Measurements from ENCODE around the gene RASAL2. TPM values are rescaled to one million over a fixed set of nuclear protein-coding genes. Genes with fewer than 3 reads are reported as not detected.

The RASAL2 gene
- total and polyA plus RNA-seq, 2 experiments from 2014 or later = 16.0 to 42.2 TPM

DNA sequence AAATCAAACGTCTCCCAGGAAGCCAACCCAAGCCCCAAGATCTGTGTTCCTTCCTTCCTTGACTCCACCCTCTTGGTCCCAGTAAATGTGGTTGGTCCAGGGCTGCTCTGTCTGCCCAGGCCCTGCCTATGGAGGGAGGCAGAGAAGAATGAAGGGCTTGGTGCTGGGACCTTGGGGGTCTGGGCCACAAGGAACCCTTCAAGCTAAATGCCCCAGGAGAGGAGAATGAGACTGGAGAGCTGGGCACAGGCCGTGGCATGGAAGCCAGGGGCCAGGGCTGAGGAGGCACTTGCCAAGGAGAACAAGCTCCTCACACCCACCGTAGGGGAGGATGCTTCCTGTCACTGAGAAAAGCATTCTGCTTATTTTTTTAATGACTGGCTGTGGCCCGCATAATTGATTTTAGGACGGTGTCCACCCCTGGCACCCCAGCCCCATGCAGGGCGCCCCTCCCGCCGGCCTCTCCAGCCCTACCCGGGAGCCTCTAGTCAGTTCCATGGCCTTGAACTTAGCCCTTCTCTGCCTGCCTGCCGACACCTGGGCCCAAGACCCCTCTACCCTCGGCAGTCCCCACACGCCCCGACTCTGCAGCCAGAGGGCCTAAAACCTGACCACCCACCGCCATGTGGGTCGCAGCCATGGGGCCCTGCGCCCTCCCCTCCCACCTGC lies 402.0 kb downstream of the RASAL2 start:
- H4K20me1 ChIP-seq (replicated peaks; ENCODE audit: insufficient read depth) = no peaks in the 10 kb centered on the region
- no peak overlapping the region for H3K4me2 ChIP-seq
- no peak overlapping the region for H3K27ac ChIP-seq (ENCODE audit: low read depth)
- H3K9me3 Mint-ChIP-seq = no peaks in the 10 kb centered on the region; the same call in 1 of the 3 replicates
- DNase-seq (ENCODE audit: low spot score) (no peak), ATAC-seq (no peak; the same call in 2 of the 3 replicates)
- no peak overlapping the region for H3K4me3 ChIP-seq
- peaks cover 2% of the 10 kb centered on the region for H3K27me3 Mint-ChIP-seq (ENCODE audit: insufficient read depth, low read depth, poor library complexity)
- H3K4me1 ChIP-seq (ENCODE audit: insufficient read depth) = no peaks in the 10 kb centered on the region; the same call in 1 of the 2 replicates
- no peaks in the 10 kb centered on the region for H3K79me2 ChIP-seq (replicated peaks; ENCODE audit: insufficient read depth)
- H2AFZ ChIP-seq = peak overlapping the region; percentile 80; the same call in 1 of the 2 replicates
- no peak overlapping the region for H3K27ac Mint-ChIP-seq
- TF ChIP-seq ZNF114 (CRISPR knock-in tag; IDR thresholded peaks at IDR 0.05) = no peak
- TF ChIP-seq, protein P1, sequence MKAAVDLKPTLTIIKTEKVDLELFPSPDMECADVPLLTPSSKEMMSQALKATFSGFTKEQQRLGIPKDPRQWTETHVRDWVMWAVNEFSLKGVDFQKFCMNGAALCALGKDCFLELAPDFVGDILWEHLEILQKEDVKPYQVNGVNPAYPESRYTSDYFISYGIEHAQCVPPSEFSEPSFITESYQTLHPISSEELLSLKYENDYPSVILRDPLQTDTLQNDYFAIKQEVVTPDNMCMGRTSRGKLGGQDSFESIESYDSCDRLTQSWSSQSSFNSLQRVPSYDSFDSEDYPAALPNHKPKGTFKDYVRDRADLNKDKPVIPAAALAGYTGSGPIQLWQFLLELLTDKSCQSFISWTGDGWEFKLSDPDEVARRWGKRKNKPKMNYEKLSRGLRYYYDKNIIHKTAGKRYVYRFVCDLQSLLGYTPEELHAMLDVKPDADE (IDR thresholded peaks at IDR 0.05) = no peak
- TF ChIP-seq POLR2AphosphoS5 (IDR thresholded peaks at IDR 0.05; ENCODE audit: low read depth) = no peak
- TF ChIP-seq, protein P2, sequence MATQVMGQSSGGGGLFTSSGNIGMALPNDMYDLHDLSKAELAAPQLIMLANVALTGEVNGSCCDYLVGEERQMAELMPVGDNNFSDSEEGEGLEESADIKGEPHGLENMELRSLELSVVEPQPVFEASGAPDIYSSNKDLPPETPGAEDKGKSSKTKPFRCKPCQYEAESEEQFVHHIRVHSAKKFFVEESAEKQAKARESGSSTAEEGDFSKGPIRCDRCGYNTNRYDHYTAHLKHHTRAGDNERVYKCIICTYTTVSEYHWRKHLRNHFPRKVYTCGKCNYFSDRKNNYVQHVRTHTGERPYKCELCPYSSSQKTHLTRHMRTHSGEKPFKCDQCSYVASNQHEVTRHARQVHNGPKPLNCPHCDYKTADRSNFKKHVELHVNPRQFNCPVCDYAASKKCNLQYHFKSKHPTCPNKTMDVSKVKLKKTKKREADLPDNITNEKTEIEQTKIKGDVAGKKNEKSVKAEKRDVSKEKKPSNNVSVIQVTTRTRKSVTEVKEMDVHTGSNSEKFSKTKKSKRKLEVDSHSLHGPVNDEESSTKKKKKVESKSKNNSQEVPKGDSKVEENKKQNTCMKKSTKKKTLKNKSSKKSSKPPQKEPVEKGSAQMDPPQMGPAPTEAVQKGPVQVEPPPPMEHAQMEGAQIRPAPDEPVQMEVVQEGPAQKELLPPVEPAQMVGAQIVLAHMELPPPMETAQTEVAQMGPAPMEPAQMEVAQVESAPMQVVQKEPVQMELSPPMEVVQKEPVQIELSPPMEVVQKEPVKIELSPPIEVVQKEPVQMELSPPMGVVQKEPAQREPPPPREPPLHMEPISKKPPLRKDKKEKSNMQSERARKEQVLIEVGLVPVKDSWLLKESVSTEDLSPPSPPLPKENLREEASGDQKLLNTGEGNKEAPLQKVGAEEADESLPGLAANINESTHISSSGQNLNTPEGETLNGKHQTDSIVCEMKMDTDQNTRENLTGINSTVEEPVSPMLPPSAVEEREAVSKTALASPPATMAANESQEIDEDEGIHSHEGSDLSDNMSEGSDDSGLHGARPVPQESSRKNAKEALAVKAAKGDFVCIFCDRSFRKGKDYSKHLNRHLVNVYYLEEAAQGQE (IDR thresholded peaks at IDR 0.05; ENCODE audit: unreplicated experiment) = no peak
- TF ChIP-seq, protein P3, sequence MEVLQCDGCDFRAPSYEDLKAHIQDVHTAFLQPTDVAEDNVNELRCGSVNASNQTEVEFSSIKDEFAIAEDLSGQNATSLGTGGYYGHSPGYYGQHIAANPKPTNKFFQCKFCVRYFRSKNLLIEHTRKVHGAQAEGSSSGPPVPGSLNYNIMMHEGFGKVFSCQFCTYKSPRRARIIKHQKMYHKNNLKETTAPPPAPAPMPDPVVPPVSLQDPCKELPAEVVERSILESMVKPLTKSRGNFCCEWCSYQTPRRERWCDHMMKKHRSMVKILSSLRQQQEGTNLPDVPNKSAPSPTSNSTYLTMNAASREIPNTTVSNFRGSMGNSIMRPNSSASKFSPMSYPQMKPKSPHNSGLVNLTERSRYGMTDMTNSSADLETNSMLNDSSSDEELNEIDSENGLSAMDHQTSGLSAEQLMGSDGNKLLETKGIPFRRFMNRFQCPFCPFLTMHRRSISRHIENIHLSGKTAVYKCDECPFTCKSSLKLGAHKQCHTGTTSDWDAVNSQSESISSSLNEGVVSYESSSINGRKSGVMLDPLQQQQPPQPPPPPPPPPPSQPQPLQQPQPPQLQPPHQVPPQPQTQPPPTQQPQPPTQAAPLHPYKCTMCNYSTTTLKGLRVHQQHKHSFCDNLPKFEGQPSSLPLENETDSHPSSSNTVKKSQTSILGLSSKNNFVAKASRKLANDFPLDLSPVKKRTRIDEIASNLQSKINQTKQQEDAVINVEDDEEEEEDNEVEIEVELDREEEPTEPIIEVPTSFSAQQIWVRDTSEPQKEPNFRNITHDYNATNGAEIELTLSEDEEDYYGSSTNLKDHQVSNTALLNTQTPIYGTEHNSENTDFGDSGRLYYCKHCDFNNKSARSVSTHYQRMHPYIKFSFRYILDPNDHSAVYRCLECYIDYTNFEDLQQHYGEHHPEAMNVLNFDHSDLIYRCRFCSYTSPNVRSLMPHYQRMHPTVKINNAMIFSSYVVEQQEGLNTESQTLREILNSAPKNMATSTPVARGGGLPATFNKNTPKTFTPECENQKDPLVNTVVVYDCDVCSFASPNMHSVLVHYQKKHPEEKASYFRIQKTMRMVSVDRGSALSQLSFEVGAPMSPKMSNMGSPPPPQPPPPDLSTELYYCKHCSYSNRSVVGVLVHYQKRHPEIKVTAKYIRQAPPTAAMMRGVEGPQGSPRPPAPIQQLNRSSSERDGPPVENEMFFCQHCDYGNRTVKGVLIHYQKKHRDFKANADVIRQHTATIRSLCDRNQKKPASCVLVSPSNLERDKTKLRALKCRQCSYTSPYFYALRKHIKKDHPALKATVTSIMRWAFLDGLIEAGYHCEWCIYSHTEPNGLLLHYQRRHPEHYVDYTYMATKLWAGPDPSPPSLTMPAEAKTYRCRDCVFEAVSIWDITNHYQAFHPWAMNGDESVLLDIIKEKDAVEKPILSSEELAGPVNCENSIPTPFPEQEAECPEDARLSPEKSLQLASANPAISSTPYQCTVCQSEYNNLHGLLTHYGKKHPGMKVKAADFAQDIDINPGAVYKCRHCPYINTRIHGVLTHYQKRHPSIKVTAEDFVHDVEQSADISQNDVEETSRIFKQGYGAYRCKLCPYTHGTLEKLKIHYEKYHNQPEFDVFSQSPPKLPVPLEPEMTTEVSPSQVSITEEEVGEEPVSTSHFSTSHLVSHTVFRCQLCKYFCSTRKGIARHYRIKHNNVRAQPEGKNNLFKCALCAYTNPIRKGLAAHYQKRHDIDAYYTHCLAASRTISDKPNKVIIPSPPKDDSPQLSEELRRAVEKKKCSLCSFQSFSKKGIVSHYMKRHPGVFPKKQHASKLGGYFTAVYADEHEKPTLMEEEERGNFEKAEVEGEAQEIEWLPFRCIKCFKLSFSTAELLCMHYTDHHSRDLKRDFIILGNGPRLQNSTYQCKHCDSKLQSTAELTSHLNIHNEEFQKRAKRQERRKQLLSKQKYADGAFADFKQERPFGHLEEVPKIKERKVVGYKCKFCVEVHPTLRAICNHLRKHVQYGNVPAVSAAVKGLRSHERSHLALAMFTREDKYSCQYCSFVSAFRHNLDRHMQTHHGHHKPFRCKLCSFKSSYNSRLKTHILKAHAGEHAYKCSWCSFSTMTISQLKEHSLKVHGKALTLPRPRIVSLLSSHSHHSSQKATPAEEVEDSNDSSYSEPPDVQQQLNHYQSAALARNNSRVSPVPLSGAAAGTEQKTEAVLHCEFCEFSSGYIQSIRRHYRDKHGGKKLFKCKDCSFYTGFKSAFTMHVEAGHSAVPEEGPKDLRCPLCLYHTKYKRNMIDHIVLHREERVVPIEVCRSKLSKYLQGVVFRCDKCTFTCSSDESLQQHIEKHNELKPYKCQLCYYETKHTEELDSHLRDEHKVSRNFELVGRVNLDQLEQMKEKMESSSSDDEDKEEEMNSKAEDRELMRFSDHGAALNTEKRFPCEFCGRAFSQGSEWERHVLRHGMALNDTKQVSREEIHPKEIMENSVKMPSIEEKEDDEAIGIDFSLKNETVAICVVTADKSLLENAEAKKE (CRISPR knock-in tag; IDR thresholded peaks at IDR 0.05) = no peak
- no peak for TF ChIP-seq EZH2 (IDR thresholded peaks at IDR 0.05; ENCODE audit: low read depth, unreplicated experiment)
- TF ChIP-seq, protein P4, sequence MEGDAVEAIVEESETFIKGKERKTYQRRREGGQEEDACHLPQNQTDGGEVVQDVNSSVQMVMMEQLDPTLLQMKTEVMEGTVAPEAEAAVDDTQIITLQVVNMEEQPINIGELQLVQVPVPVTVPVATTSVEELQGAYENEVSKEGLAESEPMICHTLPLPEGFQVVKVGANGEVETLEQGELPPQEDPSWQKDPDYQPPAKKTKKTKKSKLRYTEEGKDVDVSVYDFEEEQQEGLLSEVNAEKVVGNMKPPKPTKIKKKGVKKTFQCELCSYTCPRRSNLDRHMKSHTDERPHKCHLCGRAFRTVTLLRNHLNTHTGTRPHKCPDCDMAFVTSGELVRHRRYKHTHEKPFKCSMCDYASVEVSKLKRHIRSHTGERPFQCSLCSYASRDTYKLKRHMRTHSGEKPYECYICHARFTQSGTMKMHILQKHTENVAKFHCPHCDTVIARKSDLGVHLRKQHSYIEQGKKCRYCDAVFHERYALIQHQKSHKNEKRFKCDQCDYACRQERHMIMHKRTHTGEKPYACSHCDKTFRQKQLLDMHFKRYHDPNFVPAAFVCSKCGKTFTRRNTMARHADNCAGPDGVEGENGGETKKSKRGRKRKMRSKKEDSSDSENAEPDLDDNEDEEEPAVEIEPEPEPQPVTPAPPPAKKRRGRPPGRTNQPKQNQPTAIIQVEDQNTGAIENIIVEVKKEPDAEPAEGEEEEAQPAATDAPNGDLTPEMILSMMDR (conservative IDR thresholded peaks at IDR 0.05; ENCODE audit: low read depth in 2 of 2) = no peak
- H3K36me3 Mint-ChIP-seq (ENCODE audit: low read depth) = no peaks in the 10 kb centered on the region
- no peaks in the 10 kb centered on the region for H3K36me3 ChIP-seq (ENCODE audit: insufficient read depth)
- H3K9me2 ChIP-seq (ENCODE audit: insufficient read depth) = no peaks in the 10 kb centered on the region; the same call in 1 of the 2 replicates
- no peaks in the 10 kb centered on the region for H3K27me3 ChIP-seq (ENCODE audit: insufficient read depth)
- no peaks in the 10 kb centered on the region for H3F3A ChIP-seq (replicated peaks; ENCODE audit: low read depth)
- no peak overlapping the region for H3K4me3 Mint-ChIP-seq
- H3K4me1 Mint-ChIP-seq = peaks cover 16% of the 10 kb centered on the region

All from GM23338 (cell line).